ENCODE results near the gene OARD1. TPM values are rescaled to one million over a fixed set of nuclear protein-coding genes. Genes with fewer than 3 reads are reported as not detected.

Gene OARD1
- total and polyA plus RNA-seq, 10 of the 15 experiments (the other 5 are each of a cell fraction or from before 2014, with no cell fraction given): 19.0 to 63.5 (median 43.6) TPM

- TF ChIP-seq EGR1 (IDR thresholded peaks at IDR 0.05; ENCODE audit: borderline replicate concordance in 1 of 2, low read depth in 2 of 2, low read length in 2 of 2) (peak in 1 of 2 experiments; percentile 94; a peak in 2 of 3 replicates), POLR2AphosphoS2 (IDR thresholded peaks at IDR 0.05; ENCODE audit: low read depth, low read length) (peak; percentile 91), NR2F1 (conservative IDR thresholded peaks at IDR 0.05) (peak; percentile 46; the same call in 1 of the 2 replicates), HDAC2 (IDR thresholded peaks at IDR 0.05) (peak; percentile 54; the same call in 1 of the 2 replicates), RUNX3 (IDR thresholded peaks at IDR 0.05; ENCODE audit: low read length) (peak; percentile 52; the same call in 1 of the 2 replicates), TBL1XR1 (IDR thresholded peaks at IDR 0.05; ENCODE audit: low read depth, low read length) (0 out of 2 replicates have a peak, but pooled peaks have one; percentile 2), IKZF2 (IDR thresholded peaks at IDR 0.05) (no peak), MYC (IDR thresholded peaks at IDR 0.05; ENCODE audit: insufficient read depth, insufficient read length, insufficient replicate concordance, low read length, severe bottlenecking) (peak; percentile 33), SPI1 (IDR thresholded peaks at IDR 0.05; ENCODE audit: borderline replicate concordance, insufficient read depth, low read depth, low read length) (peak; percentile 35; the same call in 1 of the 2 replicates), PML (IDR thresholded peaks at IDR 0.05; ENCODE audit: low read length) (peak; percentile 83; the same call in 1 of the 2 replicates), POLR2A (IDR thresholded peaks at IDR 0.05; ENCODE audit: low read depth, low read length) (peak; percentile 76), ZBED1 (IDR thresholded peaks at IDR 0.05; ENCODE audit: borderline replicate concordance) (0 out of 2 replicates have a peak, but pooled peaks have one; percentile 8), BHLHE40 (IDR thresholded peaks at IDR 0.05; ENCODE audit: borderline replicate concordance in 1 of 2, low read depth in 2 of 2, low read length in 1 of 2) (peak; percentile 53 to 77; a peak in 3 of 4 replicates), KLF5 (IDR thresholded peaks at IDR 0.05; ENCODE audit: partially characterized antibody) (peak; percentile 52)
Measured at GRCh38 chr6:41073203-41073967, 1.2 kb upstream of the OARD1 start (continued).

Measured in GM12878 (cell line).